HG03108 (cell line): Measurements from ENCODE around the gene HSPB7.
"Not testable (repeated sequence)": the region's sequence is repeated elsewhere in the genome, so short reads cannot be mapped to it uniquely, and the experiment has no call there.

ENCODE experiments used
- ATAC-seq: cut with Tn5 transposase; IDR thresholded peaks from one replicate; pipeline ENCODE4 v1.9.1; 2021; ENCODE audit warnings: moderate library complexity; ENCODE audit not compliant: unreplicated experiment

HSPB7 gene

GRCh38 chr1:16023050-16023653, 5.3 kb upstream of the HSPB7 start:
- no peak for ATAC-seq

GRCh38 chr1:16022393-16022792, 4.5 kb upstream of the HSPB7 start:
- ATAC-seq, result no peak

GRCh38 chr1:16021681-16022080, 3.8 kb upstream of the HSPB7 start, which contains the start of gene CLCNKA:
TSS of gene CLCNKA (plus strand) at chr1:16022036. CDS start at chr1:16022620, 584 bp downstream.
- no peak for ATAC-seq

- ATAC-seq, result not testable (repeated sequence)
These were observed 3.0 kb upstream of the HSPB7 start for GRCh38 chr1:16020878-16021277.

GRCh38 chr1:16020325-16020724, 2.5 kb upstream of the HSPB7 start:
- no peak for ATAC-seq

- ATAC-seq, result no peak
These were observed 1.9 kb upstream of the HSPB7 start for GRCh38 chr1:16019644-16020277.

GRCh38 chr1:16018749-16019643, 1.2 kb upstream of the HSPB7 start:
- ATAC-seq, result no peak

- ATAC-seq, result no peak
These were observed 465 bp upstream of the HSPB7 start for GRCh38 chr1:16018308-16018707.

- no peak for ATAC-seq
These were observed 775 bp downstream of the HSPB7 start for GRCh38 chr1:16017076-16017460.

- no peak for ATAC-seq
These were observed 1.6 kb downstream of the HSPB7 start for GRCh38 chr1:16015960-16016901.

- no peak for ATAC-seq
These were observed 2.4 kb downstream of the HSPB7 start for GRCh38 chr1:16015491-16015890.

- no peak for ATAC-seq
These were observed 3.0 kb downstream of the HSPB7 start for GRCh38 chr1:16014509-16015482.

GRCh38 chr1:16013908-16014258, 4.0 kb downstream of the HSPB7 start:
- ATAC-seq, result no peak

- ATAC-seq, result no peak
These were observed 4.5 kb downstream of the HSPB7 start for GRCh38 chr1:16013220-16013907.

GRCh38 chr1:16012590-16013219, 5.1 kb downstream of the HSPB7 start:
- no peak for ATAC-seq

- ATAC-seq, result no peak
These were observed 5.8 kb downstream of the HSPB7 start for GRCh38 chr1:16011936-16012589.

- ATAC-seq, result no peak
These were observed 7.0 kb downstream of the HSPB7 start for GRCh38 chr1:16010837-16011236.

- no peak for ATAC-seq
These were observed 8.2 kb downstream of the HSPB7 start for GRCh38 chr1:16009678-16010077.
